Left renal pelvis (tissue), 4 donors: Measurements from ENCODE around the gene DBF4B. TPM values are rescaled to one million over a fixed set of nuclear protein-coding genes. Genes with fewer than 3 reads are reported as not detected.
"Not testable (repeated sequence)": the region's sequence is repeated elsewhere in the genome, so short reads cannot be mapped to it uniquely, and the experiment has no call there.

Experiments used
- DNase-seq, 4 donors: peaks; one replicate each; pipeline ENCODE4 v3.0.0-alpha.2; 2013; ENCODE audit warnings: low read depth in 4 of 4, low spot score in 3 of 4
- polyA plus RNA-seq, 4 donors: library from polyadenylated mRNA; unstranded; fragments of 120-200 nt; gene quantifications; one replicate each; pipeline ENCODE4 v1.2.1, GENCODE V29; 2013; ENCODE audit not compliant: insufficient read length in 4 of 4

DBF4B gene
- polyA plus RNA-seq, 4 donors = 7.8 to 21.8 (median 11.6) TPM

GRCh38 chr17:44726121-44726520, 17.7 kb downstream of the DBF4B start:
- DNase-seq = not testable (repeated sequence)

- DNase-seq = no peak
Measured at GRCh38 chr17:44733753-44734152, 25.3 kb downstream of the DBF4B start.

DNA sequence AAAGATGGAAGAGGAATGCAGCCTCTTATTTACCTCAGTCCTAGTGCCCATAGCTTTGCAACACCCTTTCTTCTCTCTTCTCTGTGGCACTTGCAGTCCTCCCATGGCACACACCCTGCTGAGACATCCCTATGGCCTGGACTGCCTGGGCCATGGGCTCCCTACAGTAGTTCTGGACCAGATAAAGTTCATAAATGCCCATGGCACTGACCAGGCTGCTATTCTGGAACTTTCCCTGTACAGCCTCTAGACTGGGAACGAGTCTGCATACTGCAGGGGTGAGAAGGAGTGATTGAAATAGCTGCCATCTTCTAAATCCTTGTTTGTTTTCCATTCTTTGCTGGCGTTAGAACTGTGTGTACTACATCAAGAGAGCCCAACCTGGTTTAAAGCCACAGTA, 25.8 kb downstream of the DBF4B start:
- no peak for DNase-seq

DNA sequence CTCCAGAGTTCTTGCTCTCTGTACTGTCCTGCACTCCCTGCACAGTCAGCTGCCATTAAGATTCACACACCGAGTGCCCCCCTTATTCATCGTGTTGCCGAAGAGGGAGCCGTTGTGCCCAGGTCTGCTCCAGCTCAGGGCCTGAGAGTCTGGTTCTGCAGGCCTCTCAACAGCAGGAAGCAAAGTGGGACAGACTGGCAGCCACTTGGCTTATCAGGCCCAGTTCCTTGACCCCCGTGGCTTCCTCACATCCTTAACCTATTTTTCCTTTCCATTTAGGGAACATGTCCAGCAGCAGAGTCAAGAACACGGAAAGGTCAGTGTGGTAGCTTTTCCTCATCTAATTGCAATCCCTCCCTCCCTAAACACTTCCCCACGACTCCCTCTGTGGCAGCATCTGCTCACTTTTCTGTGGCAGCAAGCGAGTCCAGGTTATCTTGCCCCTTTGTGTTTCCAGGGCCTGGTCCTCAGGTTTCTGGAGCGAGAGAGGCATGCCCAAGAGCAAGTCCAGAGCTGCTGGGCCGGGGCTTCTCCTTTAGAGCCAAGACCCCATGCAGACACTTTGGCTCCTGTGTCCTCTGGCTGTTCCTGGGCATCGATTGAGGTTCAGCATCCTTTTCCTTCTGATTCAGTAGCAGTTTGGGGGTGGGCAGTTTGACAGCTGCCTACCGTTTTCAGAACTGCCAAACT, 28.2 kb downstream of the DBF4B start:
- no peak for DNase-seq

DNA sequence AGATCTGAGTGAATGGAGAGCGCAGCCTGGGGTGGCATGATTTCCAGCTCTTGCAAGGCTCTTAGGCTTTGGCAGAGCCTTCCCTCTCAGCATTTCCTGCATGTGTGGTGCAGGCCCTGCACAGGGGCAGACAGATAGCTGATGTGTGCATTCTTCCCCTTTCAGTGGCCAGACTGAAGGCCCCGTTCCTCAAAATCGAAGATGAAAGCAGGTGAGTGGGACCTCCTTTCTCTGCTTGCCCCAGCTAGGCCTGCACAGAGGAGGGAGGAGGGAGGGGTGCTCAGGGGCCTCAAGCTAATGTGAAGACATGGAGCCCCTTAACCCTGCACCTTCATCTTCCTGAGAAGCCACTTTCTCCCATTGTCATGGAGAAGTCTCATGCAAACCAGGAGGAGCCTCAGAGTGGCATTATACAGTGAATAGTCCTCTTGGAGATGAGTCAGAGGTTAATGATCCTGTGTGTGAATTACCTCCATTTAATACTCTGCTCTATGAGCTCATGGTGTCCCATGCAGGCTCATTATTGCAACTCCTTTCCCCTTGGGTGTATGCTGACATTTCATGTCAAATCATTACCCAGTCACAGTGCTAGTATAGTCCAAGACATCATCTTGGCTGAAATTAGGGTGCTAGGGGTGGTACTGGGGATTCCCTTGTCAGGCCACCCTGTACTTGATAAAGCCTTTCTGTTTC, 29.9 kb downstream of the DBF4B start:
- no peak for DNase-seq

GRCh38 chr17:44741316-44741715, 32.9 kb downstream of the DBF4B start:
- no peak for DNase-seq

DNA sequence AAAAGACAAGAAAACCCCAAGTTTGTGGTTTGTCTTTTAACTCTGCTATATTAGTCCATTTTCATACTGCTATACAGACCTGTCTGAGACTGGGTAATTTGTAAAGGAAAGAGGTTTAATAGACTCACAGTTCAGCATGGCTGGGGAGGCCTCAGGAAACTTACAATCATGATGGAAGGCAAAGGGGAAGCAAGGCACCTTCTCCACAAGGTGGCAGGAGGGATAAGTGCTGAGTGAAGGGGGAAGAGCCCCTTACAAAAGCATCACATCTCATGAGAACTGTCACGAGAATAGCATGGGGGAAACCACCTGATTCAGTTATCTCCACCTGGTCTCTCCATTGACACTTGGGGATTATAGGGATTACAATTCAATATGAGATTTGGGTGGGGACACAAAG, 36.8 kb downstream of the DBF4B start:
- DNase-seq = no peak

DNA sequence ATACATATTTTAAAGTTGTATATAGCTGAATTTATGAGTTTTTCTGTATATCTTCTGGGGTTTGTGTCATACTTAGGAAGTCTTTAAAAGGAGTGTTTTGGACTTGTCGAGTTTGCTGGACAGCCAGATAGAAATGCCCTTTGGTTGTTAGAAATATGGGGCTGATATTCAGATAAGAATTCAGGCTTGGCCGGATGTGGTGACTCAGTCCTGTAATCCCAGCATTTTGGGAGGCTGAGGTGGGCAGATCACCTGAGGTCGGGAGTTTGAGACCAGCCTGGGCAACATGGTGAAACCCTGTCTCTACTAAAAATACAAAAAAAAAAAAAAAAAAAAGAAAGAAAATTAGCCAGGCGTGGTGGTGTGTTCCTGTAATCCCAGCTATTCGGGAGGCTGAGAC, 37.3 kb downstream of the DBF4B start:
- DNase-seq = not testable (repeated sequence)

DNA sequence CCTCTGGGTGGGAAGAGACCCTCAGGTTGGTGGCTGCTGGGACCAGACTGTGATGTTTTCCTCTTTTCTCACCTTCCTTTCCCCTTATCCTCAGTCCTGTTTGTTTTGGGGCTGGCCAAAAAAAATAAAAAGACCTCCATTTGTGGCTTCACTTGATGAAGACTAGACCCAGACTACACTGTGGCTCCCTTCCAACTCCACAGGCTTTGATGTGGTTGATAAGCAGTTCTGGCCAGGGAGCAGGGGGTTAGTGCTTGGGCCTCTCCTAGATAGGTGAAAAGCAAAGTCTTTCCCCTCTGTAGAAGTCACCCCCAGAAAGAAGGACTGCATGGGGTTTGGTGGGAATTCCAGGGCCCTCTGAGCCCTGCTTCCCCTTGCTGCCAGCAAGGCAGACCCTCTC, 39.1 kb downstream of the DBF4B start:
- no peak for DNase-seq

- no peak for DNase-seq
Measured at GRCh38 chr17:44749076-44749979, 40.9 kb downstream of the DBF4B start.

GRCh38 chr17:44749980-44750318, 41.5 kb downstream of the DBF4B start:
- no peak for DNase-seq

- no peak for DNase-seq
Measured at GRCh38 chr17:44751331-44751730, 42.9 kb downstream of the DBF4B start.

DNA sequence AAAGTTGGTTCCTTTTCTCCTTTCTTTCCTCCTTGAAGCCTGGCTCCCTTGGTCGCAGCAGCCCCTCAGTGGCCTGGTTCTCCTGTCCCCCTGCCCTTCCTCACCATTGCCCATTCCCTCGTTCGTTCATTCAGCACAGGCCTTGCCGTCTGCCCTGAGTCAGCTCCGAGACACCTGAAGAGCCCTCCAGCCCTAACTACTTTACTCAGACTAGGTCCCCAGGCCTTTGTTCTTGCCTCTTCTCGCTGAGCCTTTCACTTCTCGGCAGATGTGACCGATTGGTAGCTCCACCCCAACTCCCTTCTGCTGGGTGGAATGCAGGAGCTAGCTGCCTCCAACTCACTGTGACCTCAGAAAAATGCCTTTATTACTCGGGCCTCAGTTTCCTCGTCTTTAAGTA, 43.3 kb downstream of the DBF4B start:
- DNase-seq = no peak

DNA sequence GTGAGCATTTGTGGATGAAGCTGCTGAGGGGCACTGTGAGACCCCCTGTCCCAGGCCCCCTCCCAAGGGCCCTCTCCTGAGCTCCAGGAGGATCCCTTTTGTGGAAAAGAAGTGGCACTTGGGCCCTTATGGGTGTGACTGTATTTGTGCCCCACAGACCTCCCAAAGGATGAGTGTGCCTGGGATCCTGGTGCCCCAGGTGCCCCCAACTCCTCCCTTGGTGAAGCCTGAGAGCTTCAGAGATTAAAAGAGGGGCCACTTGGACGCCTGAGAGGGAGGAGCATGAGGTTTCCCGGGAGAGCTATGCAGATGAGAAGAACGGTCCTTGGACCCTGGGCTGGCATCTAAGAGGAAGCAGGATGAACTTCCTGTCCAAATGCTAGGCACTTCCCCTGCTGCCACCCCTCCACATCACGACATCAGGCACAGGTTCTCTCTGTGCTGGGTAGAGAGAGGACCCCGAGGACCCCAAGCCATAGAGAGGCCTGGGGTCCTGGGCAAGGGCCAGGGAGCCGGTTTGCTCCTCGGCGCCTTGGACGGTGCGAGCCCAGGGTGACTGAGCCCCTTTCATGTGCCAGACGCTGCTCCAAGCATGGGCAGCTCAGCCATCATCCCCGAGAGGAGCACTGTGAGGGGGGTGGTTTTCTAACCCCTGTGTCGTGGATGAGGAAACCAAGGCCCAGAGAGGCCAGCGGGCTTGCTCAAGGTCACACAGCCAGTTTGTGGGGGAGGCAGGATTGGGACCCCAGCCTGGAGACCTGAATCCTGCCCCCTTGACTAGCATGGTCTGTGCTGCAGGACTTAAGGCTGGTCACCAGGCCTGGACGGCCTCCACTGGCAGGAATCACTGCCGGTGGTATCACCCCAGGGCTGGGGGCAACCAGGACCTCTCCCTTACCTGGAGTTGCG, 44.7 kb downstream of the DBF4B start:
- DNase-seq = no peak

GRCh38 chr17:44754276-44754675, 45.8 kb downstream of the DBF4B start:
- no peak for DNase-seq

DNA sequence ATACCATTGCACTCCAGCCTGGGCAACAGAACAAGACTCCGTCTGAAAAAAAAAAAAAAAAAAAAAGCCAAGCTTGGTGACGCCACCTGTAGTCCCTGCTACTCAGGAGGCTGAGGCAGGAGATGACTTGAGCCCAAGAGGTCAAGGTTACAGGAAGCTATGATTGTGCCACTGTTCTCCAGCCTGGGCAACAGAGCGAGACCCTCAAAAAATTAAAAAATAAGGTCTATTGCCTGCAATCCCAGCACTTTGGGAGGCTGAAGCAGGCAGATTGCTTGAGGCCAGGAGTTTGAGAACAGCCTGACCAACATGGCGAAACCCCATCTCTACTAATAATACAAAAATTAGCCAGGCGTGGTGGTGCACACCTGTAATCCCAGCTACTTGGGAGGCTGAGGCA, 46.7 kb downstream of the DBF4B start:
- DNase-seq = not testable (repeated sequence)

- no peak for DNase-seq
Measured at GRCh38 chr17:44757045-44757917, 48.8 kb downstream of the DBF4B start.

DNA sequence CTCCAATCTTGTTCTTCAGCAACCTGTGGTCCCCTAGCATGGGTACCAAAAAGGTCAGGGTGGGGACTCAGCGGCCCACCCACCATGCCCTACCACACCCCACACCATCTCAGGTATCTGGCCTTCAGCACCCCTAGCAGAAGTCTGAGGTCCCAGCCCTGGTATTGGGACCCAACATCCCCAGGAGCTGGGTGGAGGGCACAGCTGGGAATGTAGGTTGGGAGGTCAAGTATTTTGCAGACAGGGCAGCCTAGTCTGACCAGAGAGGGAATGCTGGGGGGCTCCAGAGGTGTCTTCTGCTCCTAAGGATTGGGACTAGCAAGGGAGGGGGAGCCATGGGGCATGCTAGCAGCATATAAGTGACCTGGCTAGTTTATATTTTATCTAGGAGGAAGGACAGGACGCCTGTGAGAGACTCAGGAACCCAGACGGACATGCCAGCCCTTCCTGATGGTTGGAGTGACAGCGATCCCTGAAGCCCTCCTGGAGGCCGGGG, 49.5 kb downstream of the DBF4B start:
- DNase-seq = no peak

DNA sequence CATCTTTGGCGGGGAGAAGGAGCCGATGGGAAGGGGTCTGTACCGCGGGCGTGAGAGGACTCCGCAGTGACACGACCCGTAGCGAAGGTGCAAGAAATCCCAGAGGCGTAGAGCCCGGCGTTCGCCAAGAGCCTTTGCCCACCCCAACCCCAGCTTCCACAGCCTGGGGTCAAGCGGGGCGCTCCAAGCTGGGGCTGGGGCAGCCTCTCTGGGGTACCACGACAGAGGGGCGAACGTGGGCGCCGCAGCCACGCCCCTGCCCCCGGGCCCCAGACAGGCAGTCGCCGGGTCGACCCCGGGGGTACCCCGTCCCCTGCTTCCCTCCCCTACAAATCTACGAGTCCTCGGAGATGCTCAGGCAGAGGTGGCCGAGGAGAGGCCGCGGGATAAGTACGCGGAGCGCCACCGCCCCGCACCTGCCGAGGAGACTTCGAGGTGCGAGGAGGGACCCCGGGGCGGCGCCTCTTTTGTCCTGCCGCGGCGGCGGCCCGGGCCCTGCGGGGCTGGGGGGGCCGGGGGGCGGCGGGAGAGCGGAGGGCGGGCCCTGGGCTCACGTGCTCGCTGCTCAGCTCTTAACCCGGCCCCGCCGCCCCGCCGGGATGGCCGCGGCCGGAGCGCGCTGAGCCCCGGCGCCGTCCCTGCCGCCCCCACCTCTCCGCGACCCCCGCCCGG, 50.1 kb downstream of the DBF4B start, which contains the start of gene ADAM11:
Gene ADAM11 (plus strand): TSS at position 575 of the 672 bp plus-strand sequence. CDS start 212 bp downstream, outside the sequence.
- no peak for DNase-seq
